ENCODE results near the gene GABRD.
"Not testable (repeated sequence)": the region's sequence is repeated elsewhere in the genome, so short reads cannot be mapped to it uniquely, and the experiment has no call there.

Gene GABRD, protein sequence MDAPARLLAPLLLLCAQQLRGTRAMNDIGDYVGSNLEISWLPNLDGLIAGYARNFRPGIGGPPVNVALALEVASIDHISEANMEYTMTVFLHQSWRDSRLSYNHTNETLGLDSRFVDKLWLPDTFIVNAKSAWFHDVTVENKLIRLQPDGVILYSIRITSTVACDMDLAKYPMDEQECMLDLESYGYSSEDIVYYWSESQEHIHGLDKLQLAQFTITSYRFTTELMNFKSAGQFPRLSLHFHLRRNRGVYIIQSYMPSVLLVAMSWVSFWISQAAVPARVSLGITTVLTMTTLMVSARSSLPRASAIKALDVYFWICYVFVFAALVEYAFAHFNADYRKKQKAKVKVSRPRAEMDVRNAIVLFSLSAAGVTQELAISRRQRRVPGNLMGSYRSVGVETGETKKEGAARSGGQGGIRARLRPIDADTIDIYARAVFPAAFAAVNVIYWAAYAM

DNA sequence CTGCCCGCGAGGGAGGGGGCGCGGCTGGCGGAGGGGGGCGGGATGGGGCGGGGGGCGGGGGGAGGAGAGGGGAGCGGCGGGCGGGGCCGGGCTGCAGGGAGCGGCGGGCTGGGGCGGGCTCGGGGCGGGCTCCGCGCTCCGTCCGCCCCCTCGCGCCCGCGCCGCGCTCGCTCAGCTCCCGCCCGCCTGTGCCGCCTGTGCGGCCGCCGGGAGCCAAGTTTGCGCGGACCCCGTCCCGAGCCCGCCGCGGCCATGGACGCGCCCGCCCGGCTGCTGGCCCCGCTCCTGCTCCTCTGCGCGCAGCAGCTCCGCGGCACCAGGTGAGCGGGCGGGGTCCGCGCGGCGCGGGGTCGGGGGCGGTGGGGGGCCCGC is at the start of gene GABRD:
Gene GABRD, plus strand, starts transcription at position 174 of the 372 bp plus-strand sequence. Its CDS starts 79 bp downstream, at position 253.
- no peak for DNase-seq

DNA sequence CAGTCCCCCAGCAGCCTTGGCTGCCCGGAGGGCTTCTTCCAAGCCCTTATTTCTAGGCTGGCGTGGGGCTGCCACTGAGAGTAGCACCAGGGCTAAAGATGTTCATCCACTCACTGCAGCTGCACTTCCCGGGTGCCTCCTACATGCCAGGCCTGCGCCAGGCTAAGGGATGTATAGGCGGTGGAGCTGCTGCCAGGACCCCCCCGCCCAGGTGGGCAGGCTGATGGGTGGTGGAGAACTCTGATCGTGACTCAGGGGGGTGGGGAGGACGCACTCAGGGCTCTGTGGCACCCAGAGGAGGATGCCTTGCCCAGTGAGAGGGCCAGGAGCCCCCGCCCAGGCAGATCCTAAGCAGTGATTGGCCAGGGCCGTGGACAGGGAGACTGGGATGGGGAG is 49.6 kb upstream of the GABRD start:
- no peak for DNase-seq

DNA sequence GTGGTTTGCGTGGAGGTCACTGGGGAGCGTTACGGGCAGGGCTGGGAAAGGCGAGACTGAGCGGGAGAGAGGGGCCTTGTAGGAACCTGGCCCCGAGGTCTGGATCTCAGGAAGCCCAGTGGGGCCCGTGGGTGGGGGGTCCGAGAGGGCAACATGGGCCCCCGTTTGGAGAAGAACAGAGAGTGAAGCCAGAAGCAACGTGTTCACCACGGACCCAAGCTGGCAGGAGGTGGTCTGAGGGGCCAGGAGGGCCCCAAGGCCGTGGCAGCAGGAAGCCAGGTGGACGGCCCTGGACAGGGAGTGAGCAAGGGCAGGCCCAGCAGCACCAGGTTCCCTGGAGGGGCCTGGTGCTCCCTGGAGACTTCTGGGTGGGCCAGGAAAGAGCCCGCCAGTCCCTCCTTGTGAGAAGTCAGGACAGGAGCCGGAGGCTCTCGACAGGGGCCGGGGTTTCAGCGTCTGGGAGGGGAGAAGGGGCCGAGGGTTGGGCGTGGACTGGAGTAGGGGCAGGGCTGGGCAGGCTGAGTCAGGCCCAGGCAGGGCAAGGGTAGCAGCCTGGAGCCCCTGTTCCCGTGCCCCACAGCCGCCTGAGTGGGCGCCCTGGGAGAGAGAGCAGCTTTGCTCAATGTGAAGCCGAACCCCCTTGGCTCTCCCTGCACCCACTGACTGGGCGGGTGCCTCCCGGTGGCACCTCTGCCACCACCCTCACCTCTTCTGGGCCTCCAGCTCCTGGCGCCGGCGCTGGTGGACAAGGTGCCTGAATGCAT is 49.0 kb upstream of the GABRD start:
- DNase-seq = no peak

GRCh38 chr1:1971017-1971416 is 48.1 kb upstream of the GABRD start:
- no peak for DNase-seq

GRCh38 chr1:1971688-1972087 is 47.5 kb upstream of the GABRD start:
- DNase-seq = no peak

DNA sequence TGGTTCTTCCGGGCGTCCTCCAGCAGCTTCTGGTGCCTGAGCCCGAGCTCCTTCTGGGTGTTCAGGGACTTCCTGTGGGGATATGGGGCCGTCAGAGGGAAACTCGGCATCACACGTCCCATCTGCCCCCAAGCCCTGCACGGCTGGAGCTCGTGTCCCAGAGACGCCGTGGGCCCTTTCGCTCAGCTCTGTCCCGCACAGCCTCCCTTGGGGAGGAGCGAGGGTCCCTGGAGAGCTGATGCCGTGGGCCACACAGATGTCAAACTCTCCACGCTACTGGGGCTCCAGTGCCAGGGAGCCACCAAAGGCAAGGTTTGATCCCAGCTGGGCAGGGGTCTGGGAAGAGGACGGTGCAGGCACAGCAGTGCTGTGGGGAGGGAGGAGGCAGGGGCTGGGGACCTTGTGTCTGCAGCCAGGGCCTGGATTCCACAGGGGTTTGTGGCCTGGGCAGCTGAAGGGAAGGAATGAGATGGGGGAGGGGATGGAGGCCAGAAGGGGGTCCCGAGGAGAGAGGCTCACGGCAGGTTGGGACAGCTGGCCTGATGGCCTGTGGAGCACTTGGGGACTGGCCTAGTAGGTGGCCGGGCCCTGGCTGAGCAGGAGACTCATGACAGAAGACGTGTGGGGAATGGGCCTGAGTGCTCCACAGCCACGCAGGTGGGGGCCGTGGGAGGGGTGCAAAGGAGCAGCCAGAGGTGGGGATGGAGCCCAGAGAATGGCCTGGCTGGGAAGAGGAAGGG is 46.0 kb upstream of the GABRD start:
- DNase-seq = no peak

DNA sequence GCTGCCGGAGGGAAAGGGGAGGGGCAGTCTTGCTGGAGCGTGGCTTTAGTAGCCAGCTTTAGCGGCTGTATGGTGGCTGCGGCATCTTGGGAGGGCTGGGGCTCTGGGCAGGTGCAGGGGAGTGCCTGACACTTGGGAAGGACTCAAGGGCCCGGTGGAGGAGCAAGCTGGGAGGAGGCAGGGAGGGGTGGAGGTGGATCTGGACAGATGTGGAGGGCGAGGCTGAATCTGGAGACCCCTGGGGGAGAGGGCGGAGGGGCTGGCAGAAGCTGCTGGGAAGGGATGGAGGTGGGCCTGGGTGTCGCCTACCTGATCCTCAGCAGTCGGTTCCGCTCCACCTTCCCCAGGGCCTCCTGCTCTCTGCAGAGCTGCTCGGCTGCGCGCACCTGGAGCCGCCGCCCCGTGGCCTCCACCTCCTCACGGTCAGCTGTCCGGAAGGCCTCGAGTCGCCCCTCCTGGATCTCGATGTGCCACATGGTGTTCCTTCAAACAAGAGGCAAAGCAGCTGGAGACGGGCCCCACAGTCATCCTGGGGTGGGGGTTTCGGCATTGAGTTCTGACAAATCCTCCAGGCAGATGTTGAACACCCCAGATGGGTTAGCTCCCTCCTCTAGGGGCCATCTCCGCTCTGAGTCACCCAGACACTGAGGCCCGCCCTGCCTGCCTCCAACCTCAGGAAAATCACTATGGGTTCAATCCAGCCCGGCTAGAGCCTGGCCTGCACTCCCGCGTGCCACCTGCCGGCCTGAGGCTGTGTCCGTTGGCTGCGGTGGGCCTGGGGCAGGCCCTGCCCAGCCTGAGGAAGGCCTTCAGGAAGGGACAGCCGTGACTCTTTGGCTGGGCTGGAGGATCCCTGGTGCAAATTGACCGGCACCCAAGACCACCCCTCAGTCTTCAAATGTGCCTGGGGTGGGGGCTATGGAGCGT is 45.2 kb upstream of the GABRD start:
- DNase-seq = no peak

GRCh38 chr1:1974834-1975233 is 44.3 kb upstream of the GABRD start:
- DNase-seq = no peak

GRCh38 chr1:1975535-1975934 is 43.6 kb upstream of the GABRD start:
- DNase-seq = no peak

- DNase-seq = no peak
Measured at GRCh38 chr1:1976031-1976430, 43.1 kb upstream of the GABRD start.

- no peak for DNase-seq
Measured at GRCh38 chr1:1978108-1978507, 41.0 kb upstream of the GABRD start.

DNA sequence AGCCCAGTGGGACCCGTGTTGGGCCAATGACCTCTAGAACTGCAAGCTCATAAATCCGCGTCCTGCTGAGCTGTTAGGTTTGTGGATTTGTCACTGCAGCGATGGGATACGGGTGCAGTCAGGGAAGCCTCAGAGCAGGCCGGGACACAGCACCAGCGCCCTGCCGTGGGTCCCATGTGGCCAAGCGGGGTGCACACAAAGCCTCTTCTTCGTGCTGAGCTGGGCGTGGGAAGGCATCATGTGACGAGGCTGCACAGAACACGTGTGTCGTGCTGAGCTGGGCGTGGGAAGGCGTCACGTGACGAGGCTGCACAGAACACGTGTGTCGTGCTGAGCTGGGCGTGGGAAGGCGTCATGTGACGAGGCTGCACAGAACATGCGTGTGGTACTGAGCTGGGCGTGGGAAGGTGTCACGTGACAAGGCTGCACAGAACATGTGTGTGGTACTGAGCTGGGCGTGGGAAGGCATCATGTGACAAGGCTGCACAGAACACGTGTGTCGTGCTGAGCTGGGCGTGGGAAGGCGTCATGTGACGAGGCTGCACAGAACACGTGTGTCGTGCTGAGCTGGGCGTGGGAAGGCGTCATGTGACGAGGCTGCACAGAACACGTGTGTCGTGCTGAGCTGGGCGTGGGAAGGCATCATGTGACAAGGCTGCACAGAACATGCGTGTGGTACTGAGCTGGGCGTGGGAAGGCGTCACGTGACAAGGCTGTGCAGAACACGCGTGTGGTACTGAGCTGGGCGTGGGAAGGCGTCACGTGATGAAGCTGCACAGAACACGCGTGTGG is 40.3 kb upstream of the GABRD start:
- DNase-seq = not testable (repeated sequence)

- DNase-seq = no peak
Measured at GRCh38 chr1:1979482-1980165, 39.5 kb upstream of the GABRD start.

DNA sequence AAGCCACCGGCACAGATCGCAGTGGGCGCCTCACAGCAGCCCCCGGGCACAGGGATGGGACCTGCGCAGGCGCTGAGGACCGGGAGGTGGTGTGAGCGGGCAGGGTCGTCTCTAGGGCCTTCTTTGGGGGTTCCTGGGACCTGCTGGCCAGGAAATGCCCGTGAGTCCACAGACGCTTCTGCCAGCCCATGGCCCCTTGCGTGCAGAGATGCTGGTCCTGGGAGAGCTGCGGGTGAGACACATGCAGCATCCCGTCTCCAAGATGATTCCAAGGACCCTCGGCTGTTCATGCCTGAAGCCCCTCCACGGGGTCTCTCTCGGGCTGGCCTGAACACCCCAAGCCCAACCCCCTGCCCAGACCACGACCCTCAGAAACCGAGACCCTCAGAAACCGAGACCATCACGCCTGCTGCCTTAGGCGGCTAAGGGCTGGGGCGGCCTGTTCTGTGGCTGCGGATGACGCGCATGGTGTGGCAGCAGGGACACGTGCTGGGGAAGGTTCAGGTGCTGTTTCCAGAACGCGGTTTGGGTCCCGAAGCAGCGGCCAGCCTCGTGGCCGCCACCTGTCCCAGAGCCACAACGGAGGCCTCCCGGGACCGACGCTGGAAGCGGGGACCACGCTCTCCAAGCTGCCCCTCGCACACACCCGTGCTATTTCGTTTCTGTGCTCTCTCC is 38.5 kb upstream of the GABRD start:
- no peak for DNase-seq

GRCh38 chr1:1981142-1981500 is 38.0 kb upstream of the GABRD start:
- no peak for DNase-seq

- not testable (repeated sequence) for DNase-seq
Measured at GRCh38 chr1:1981631-1982327, 37.4 kb upstream of the GABRD start.

DNA sequence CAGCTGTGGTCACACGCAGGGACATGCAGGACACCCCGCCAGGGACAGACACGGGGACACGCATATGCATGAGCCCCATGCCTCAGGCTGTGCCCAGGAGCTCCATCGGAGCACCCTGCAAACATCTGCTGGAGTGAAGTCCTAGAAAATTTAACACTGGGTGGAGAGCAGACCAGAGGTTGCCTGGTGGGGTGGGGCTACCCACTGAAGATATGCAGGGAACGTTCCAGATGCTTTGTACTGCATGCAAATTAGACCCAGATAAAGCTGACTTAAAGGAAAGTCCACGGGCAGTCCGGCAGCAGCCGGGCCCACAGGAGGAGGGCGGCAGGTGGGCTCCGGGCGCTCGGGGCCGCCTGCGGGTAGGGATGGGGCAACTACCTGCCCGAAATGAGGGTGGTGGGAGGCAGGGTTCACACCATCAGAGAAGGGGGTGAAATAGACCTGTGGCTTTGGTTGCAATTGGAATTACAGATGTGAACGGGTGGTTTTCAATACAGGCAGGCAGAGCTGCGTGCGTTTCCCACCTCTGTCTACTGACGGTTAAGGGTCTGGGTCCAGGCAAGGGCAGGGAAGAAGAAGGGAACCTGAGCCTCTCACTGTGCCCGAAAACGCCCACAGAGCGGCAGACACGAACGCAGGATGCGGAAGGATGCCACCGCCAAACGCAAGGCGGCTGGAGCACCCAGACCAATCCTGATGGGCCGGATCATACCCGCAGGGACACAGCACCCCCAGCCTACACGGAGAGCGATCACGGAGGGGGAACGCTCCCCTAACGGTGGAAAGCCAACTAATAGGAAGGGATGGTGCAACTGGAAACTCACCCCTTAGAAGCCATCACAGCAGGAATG is 36.5 kb upstream of the GABRD start:
- no peak for DNase-seq

- no peak for DNase-seq
Measured at GRCh38 chr1:1984560-1985070, 34.5 kb upstream of the GABRD start.
